ENCODE measurements around the gene MUC5B. TPM values are rescaled to one million over a fixed set of nuclear protein-coding genes. Genes with fewer than 3 reads are reported as not detected.
A peak's percentile ranks its signal among the peaks of the same experiment; 100 is the strongest.

MUC5B gene
- polyA plus RNA-seq, 4 donors = 0.04 to 0.05 TPM; not detected in 2

- no peak for DNase-seq (ENCODE audit: low read depth in 4 of 4, low spot score in 2 of 4)
Observed at GRCh38 chr11:1306186-1307162, 83.6 kb downstream of the MUC5B start.

GRCh38 chr11:1307163-1307870 is 84.5 kb downstream of the MUC5B start:
- DNase-seq (ENCODE audit: low read depth in 4 of 4, low spot score in 2 of 4) = no peak

GRCh38 chr11:1307998-1308742 is 85.3 kb downstream of the MUC5B start:
- no peak for DNase-seq (ENCODE audit: low read depth in 4 of 4, low spot score in 2 of 4)

GRCh38 chr11:1308743-1309497 is 86.1 kb downstream of the MUC5B start:
- DNase-seq (ENCODE audit: low read depth in 4 of 4, low spot score in 2 of 4) = no peak

- DNase-seq (ENCODE audit: low read depth in 4 of 4, low spot score in 2 of 4) = peak; percentile 80 to 92 (median 85)
Observed at GRCh38 chr11:1309498-1310317, 86.8 kb downstream of the MUC5B start, which contains the start of gene TOLLIP. TSS of gene TOLLIP (minus strand) at chr11:1309632. CDS start at chr11:1309498, 134 bp downstream.

- DNase-seq (ENCODE audit: low read depth in 4 of 4, low spot score in 2 of 4) = no peak
Observed at GRCh38 chr11:1310318-1310687, 87.4 kb downstream of the MUC5B start.

- no peak for DNase-seq (ENCODE audit: low read depth in 4 of 4, low spot score in 2 of 4)
Observed at GRCh38 chr11:1310772-1311468, 88.1 kb downstream of the MUC5B start.

Other genes starting within 250 kb of the MUC5B start
- 10 to 100 TPM in 2 of 4 donors, 1 to 10 TPM in 2; 5.7 to 56.0 (median 20.3) TPM for gene MUC6, start 186.3 kb upstream of the MUC5B start, polyA plus RNA-seq (ENCODE audit: insufficient read length in 4 of 4)
- under 1 TPM in 3 of 4 donors, not detected in 1; 0.08 to 0.30 (median 0.14) TPM for gene MUC2, start 148.2 kb upstream of the MUC5B start, polyA plus RNA-seq (ENCODE audit: insufficient read length in 4 of 4)
- under 1 TPM in 2 of 4 donors, not detected in 2; 0.01 to 0.02 TPM for gene MUC5AC, start 65.1 kb upstream of the MUC5B start, polyA plus RNA-seq (ENCODE audit: insufficient read length in 4 of 4)
- gene TOLLIP, start 86.6 kb downstream of the MUC5B start, polyA plus RNA-seq (ENCODE audit: insufficient read length in 4 of 4) = 10 to 100 TPM; 33.0 to 51.5 (median 45.6) TPM
- 1 to 10 TPM in 1 of 4 donors, under 1 TPM in 3; 0.41 to 1.5 (median 0.71) TPM for gene BRSK2, start 166.9 kb downstream of the MUC5B start, polyA plus RNA-seq (ENCODE audit: insufficient read length in 4 of 4)